AG04449 (cell line): ENCODE results near the gene CAMTA1.

ENCODE experiments used
- CTCF ChIA-PET: fragments of 350-600 bp; formaldehyde crosslinking; extraction: SDS; loops from one replicate; lab custom pipeline; 2021; ENCODE audit warnings: antibody characterized with exemption; lab: Yijun Ruan, JAX
- POLR2A ChIA-PET: fragments of 400-600, 350-600 bp; formaldehyde crosslinking; extraction: SDS; loops from one replicate; lab custom pipeline; 2020; ENCODE audit warnings: antibody characterized with exemption, inconsistent platforms; lab: Yijun Ruan, JAX
- DNase-seq: peaks from one replicate; pipeline ENCODE4 v3.0.0-alpha.2; 2010; ENCODE audit warnings: low read depth, low spot score
- H3K4me3 ChIP-seq: 2 replicates; pipeline ENCODE4 v1.5.1; 2011; ENCODE audit warnings: low read depth, mild to moderate bottlenecking, control low read depth, low read length
- CTCF ChIP-seq: IDR thresholded peaks from one replicate; pipeline ENCODE4 v1.5.1; 2011; ENCODE audit warnings: mild to moderate bottlenecking, moderate library complexity, low read length, control low read depth, inconsistent platforms; ENCODE audit not compliant: insufficient read depth; ENCODE audit errors: missing control alignments

The CAMTA1 gene

DNA sequence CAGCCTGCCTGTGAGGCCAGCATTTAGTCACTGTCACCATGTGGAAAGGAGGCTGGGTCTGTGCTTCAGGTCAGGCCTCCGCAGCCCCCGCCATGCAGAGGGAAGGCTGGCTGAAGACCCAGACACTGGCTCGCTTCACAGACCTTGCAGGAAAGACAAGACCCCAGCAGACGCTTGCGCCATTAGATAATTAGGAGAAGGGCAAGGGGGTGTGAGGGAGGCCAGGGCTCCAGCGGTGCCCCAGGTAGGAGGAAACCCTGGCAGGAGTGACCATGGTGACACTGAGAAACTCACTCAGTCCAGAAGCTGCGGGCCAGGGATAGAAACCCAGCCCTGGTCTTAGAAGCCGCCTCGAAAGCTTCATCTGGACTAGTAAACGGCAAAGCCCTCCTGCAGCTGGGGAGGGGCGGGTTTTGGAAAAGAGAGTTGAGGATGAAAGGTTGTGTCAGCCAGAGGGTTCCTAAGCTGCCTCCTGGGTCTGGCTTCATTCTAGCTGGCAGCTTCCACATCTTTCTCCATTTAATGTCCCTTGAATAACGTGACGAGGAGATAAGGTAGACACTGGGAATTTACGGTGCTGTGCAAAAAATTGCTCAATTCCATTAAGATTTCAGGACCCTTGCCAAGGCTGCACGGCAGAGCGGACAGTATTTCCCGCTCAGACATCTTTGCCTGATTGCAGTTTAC, 691.8 kb downstream of the CAMTA1 start:
- DNase-seq = no peak
- CTCF ChIA-PET = no interaction called here
- H3K4me3 ChIP-seq = no peak overlapping the region
- POLR2A ChIA-PET = no interaction called here
- TF ChIP-seq CTCF = no peak

GRCh38 chr1:7477593-7477992, 692.3 kb downstream of the CAMTA1 start:
- no peak for TF ChIP-seq CTCF
- no peak overlapping the region for H3K4me3 ChIP-seq
- POLR2A ChIA-PET = no interaction called here
- DNase-seq = no peak
- CTCF ChIA-PET = interaction anchor here (0.9 kb wide), 1 partner anchor 8 kb away, joined by 3 read pairs; no protein-coding TSS in a partner anchor

- TF ChIP-seq CTCF = no peak
- DNase-seq = no peak
- CTCF ChIA-PET = interaction anchor here (0.9 kb wide), 1 partner anchor 9 kb away, joined by 3 read pairs; no protein-coding TSS in a partner anchor
- H3K4me3 ChIP-seq = no peak overlapping the region
- POLR2A ChIA-PET = no interaction called here
Measured at GRCh38 chr1:7478142-7478790, 693.0 kb downstream of the CAMTA1 start.

- DNase-seq = peak; percentile 86
- CTCF ChIA-PET = interaction anchor here (0.9 to 1.3 kb wide), 2 partner anchors 9 to 436 kb away, joined by 3 read pairs; no protein-coding TSS in a partner anchor
- no peak for TF ChIP-seq CTCF
- H3K4me3 ChIP-seq = no peak overlapping the region
- POLR2A ChIA-PET = no interaction called here
Measured at GRCh38 chr1:7478809-7479499, 693.7 kb downstream of the CAMTA1 start.

DNA sequence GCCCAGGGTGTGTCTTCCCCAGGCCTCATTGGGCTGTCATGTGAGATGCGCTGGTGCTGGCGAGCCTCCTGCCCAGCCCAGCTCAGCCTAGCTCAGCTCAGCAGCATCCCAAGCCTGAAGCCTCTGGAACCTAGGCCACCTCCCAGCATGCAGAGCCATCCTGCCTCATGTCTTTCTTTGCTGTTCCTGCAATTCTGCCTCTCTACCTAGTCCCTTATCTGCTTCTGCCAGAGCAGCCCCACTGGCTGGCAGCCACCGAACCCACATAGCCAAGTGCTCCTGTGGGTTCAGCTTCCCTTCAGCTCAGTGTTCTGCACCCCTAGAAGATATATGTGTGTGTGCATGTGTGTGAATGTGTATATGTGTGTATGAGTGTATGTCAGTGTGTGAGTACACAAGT, 694.3 kb downstream of the CAMTA1 start:
- no peak for DNase-seq
- TF ChIP-seq CTCF = no peak
- no peak overlapping the region for H3K4me3 ChIP-seq
- POLR2A ChIA-PET = no interaction called here
- CTCF ChIA-PET = interaction anchor here (1.3 kb wide), 1 partner anchor 436 kb away, joined by 3 read pairs; no protein-coding TSS in a partner anchor

GRCh38 chr1:7481194-7481593, 695.9 kb downstream of the CAMTA1 start:
- no peak overlapping the region for H3K4me3 ChIP-seq
- POLR2A ChIA-PET = no interaction called here
- DNase-seq = no peak
- TF ChIP-seq CTCF = no peak
- CTCF ChIA-PET = no interaction called here
